Forelimb muscle (tissue), 1 donor: ENCODE measurements around the gene OR5AR1. TPM values are rescaled to one million over a fixed set of nuclear protein-coding genes. Genes with fewer than 3 reads are reported as not detected.

ENCODE experiments used
- polyA plus RNA-seq: library from polyadenylated mRNA; unstranded; fragments of 120-200 nt; gene quantifications from one replicate; pipeline ENCODE4 v1.2.1, GENCODE V29; 2013; ENCODE audit not compliant: insufficient read length

The OR5AR1 gene
- polyA plus RNA-seq, 1 donor, result not detected

Other genes starting within 250 kb of the OR5AR1 start
- not detected for gene OR5M3, start 190.3 kb upstream of the OR5AR1 start, polyA plus RNA-seq
- gene OR5M8, start 172.3 kb upstream of the OR5AR1 start, polyA plus RNA-seq, result not detected
- gene OR5M11, start 120.4 kb upstream of the OR5AR1 start, polyA plus RNA-seq, result not detected
- gene OR5M10, start 86.0 kb upstream of the OR5AR1 start, polyA plus RNA-seq, result not detected
- not detected for gene OR5M1, start 48.8 kb upstream of the OR5AR1 start, polyA plus RNA-seq
- not detected for gene OR5AP2, start 21.2 kb upstream of the OR5AR1 start, polyA plus RNA-seq
- gene OR9G1, start 35.4 kb downstream of the OR5AR1 start, polyA plus RNA-seq, result not detected
- gene OR9G4, start 85.0 kb downstream of the OR5AR1 start, polyA plus RNA-seq, result not detected